Liver (tissue), 3 donors: ENCODE measurements around the gene AHRR.

ENCODE experiments used
- CTCF ChIP-seq: fragments of 150-350 bp; IDR thresholded peaks from 2 replicates; pipeline ENCODE4 v1.5.1; 2017; ENCODE audit warnings: improper control_type of control experiment, low read depth, low read length; ENCODE audit not compliant: missing input control
- GABPA ChIP-seq, 2 donors: IDR thresholded peaks in 1 of 2; conservative IDR thresholded peaks in 1 of 2; 2 replicates each; pipeline ENCODE4 v1.6.1; 2016; ENCODE audit warnings: antibody characterized with exemption in 2 of 2, mild to moderate bottlenecking in 1 of 2, moderate library complexity in 1 of 2
- HNF4A ChIP-seq, 2 donors: conservative IDR thresholded peaks; 2 replicates each; pipeline ENCODE4 v1.6.1; 2016; ENCODE audit warnings: antibody characterized with exemption in 2 of 2, mild to moderate bottlenecking in 2 of 2
- MAX ChIP-seq: IDR thresholded peaks from 2 replicates; pipeline ENCODE4 v1.6.1; 2016; ENCODE audit warnings: antibody characterized with exemption
- NR2F2 ChIP-seq: IDR thresholded peaks from 2 replicates; pipeline ENCODE4 v1.6.1; 2016; ENCODE audit warnings: antibody characterized with exemption
- RAD21 ChIP-seq, 2 donors: IDR thresholded peaks; 2 replicates each; pipeline ENCODE4 v1.6.1; 2016; ENCODE audit warnings: antibody characterized with exemption in 2 of 2, mild to moderate bottlenecking in 2 of 2
- REST ChIP-seq: IDR thresholded peaks from 2 replicates; pipeline ENCODE4 v1.6.1; 2016; ENCODE audit warnings: antibody characterized with exemption, mild to moderate bottlenecking
- TAF1 ChIP-seq: conservative IDR thresholded peaks from 2 replicates; pipeline ENCODE4 v1.6.1; 2016; ENCODE audit warnings: antibody characterized with exemption, mild to moderate bottlenecking
- YY1 ChIP-seq: IDR thresholded peaks from 2 replicates; pipeline ENCODE4 v1.6.1; 2016; ENCODE audit warnings: antibody characterized with exemption, mild to moderate bottlenecking
- ZBTB33 ChIP-seq: IDR thresholded peaks from 2 replicates; pipeline ENCODE4 v1.6.1; 2016; ENCODE audit warnings: antibody characterized with exemption
- donor health status: healthy.
- donor health status: healthy.

GRCh38 chr5:482021-482420 lies 160.5 kb downstream of the AHRR start:
- TF ChIP-seq GABPA (IDR thresholded peaks at IDR 0.05 in 1 of 2, conservative IDR thresholded peaks at IDR 0.05 in 1 of 2) (no peak), CTCF (no peak), TAF1 (no peak), HNF4A (conservative IDR thresholded peaks at IDR 0.05) (no peak), REST (no peak), NR2F2 (no peak), ZBTB33 (no peak), YY1 (no peak), MAX (no peak), RAD21 (IDR thresholded peaks at IDR 0.05) (no peak)
